ENCODE results near the gene FGD3. TPM values are rescaled to one million over a fixed set of nuclear protein-coding genes. Genes with fewer than 3 reads are reported as not detected.

Gene FGD3
- total and polyA plus RNA-seq, 2 of the 8 experiments (the other 6 are each of a cell fraction or from before 2014, with no cell fraction given), result 1.4 to 1.9 TPM

DNA sequence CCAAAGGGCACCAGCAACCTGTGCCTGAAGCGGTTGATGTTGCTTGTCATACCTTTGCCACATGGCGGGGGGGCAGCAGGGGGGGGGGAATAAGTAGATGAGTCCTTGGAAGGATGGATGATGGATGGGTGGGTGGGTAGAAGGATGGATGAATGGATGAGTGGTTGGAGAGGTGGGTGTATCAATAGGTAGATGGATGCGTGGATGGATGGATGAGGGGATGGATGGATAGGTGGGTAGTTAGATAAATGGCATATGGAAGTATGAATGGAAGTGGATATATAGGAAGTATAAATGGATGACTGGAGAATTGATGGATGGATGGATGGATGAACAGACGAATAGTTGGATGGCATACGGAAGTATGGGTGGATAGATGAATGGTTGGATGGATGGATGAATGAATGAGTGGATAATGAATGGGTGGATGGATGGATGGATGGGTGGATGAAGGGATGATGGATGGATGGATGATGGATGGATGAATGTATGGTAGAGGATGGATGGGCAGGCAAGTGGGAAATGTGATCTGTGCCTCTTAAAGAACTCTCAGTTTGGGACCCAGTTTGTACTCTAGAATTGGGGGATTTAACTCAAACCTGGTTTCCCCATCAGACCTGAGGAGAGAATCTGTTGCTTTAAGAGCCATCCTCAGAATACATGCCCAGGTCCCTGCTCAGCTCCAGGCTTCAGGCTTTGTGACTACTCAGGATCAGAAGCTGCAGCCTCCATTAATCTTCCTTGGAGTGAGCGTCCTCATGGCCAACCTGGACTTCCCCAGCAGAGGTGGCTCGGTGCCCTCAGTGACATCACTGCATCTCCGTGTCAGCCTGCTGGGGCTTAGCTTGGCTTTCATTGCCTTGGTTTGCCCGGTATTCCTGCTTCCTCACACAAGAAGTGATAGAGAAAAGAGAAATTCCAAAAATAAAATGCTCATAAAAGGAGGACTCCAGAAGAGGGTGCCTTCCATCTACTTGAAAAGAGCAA, 83.6 kb downstream of the FGD3 start:
- H2BK120ac ChIP-seq (replicated peaks; ENCODE audit: low read depth, low read length), result no peak overlapping the region
- H3K14ac ChIP-seq (ENCODE audit: insufficient read length), result no peak overlapping the region
- H4K91ac ChIP-seq (replicated peaks; ENCODE audit: insufficient read length, low read length), result no peak overlapping the region
- peaks cover 5% of the 10 kb centered on the region; the same call in 1 of the 2 replicates for H3K23me2 ChIP-seq (ENCODE audit: low read depth, low read length)
- DNase-seq (ENCODE audit: low read depth in 1 of 2, low spot score in 2 of 2), result no peak
- FAIRE-seq, result no peak
- no peaks in the 10 kb centered on the region for H3K9me3 ChIP-seq (ENCODE audit: insufficient read depth in 2 of 2, low read depth in 1 of 2, low read length in 1 of 2)
- no peaks in the 10 kb centered on the region for H3K27me3 ChIP-seq (replicated peaks in 1 of 4; ENCODE audit: control insufficient read depth in 3 of 4, extremely low read depth in 1 of 4, insufficient read depth in 3 of 4, low read length in 3 of 4)
- H3K18ac ChIP-seq (ENCODE audit: extremely low read depth, low read length), result no peak overlapping the region
- no peak overlapping the region for H2AK5ac ChIP-seq (ENCODE audit: low read depth, low read length)
- H2AFZ ChIP-seq (ENCODE audit: low read length), result no peak overlapping the region
- no peak overlapping the region for H3K4me3 ChIP-seq (ENCODE audit: extremely low read depth in 1 of 4, insufficient read depth in 2 of 4, low read depth in 3 of 4, low read length in 4 of 4)
- H2BK20ac ChIP-seq (ENCODE audit: low read length), result no peak overlapping the region
- 90 to 100% methylated on average over 3 to 9 of the region's 9 CpGs for WGBS, 2 experiments (ENCODE audit: extremely low coverage in 1 of 2, insufficient coverage in 1 of 2, insufficient read length in 1 of 2, insufficient replicate concordance in 2 of 2, low coverage in 1 of 2, low lambda C conversion rate in 2 of 2, missing lambda C conversion rate in 1 of 2)
- ChIA-PET CTCF (ENCODE audit: partially characterized antibody) (interaction anchor here (0.9 to 1.3 kb wide), 4 partner anchors 10 to 78 kb away, joined by 3 to 5 read pairs (median 4); no protein-coding TSS in a partner anchor), POLR2A (ENCODE audit: partially characterized antibody) (no interaction called here)
- no peak overlapping the region for H4K5ac ChIP-seq (ENCODE audit: insufficient read length, low read depth, low read length)
- peaks cover 0 to 3% of the 10 kb centered on the region in 2 experiments for H4K20me1 ChIP-seq (replicated peaks in 1 of 2; ENCODE audit: control insufficient read depth in 1 of 2, insufficient read depth in 2 of 2, low read length in 2 of 2)
- peak overlapping the region; percentile 53 for H3K56ac ChIP-seq (replicated peaks; ENCODE audit: insufficient read length, low read depth, low read length)
- H3K79me2 ChIP-seq (ENCODE audit: control insufficient read depth in 1 of 2, insufficient read depth in 2 of 2, low read length in 2 of 2), result no peaks in the 10 kb centered on the region
- no peak overlapping the region for H4K8ac ChIP-seq (ENCODE audit: extremely low read depth, insufficient read depth, low read length)
- no peak overlapping the region for H2BK15ac ChIP-seq (ENCODE audit: low read length)
- H3K4me1 ChIP-seq (replicated peaks in 1 of 4; ENCODE audit: control insufficient read depth in 3 of 4, insufficient read depth in 4 of 4, low read length in 3 of 4), result no peaks in the 10 kb centered on the region; a peak in 1 of 7 replicates
- H3K27ac ChIP-seq (ENCODE audit: low read depth, low read length), result no peak overlapping the region
- no peak overlapping the region for H2BK12ac ChIP-seq (ENCODE audit: low read depth, low read length)
- no peak overlapping the region for H3K9ac ChIP-seq (replicated peaks in 1 of 4; ENCODE audit: extremely low read depth in 1 of 4, low read depth in 3 of 4, low read length in 3 of 4)
- H3K4ac ChIP-seq (replicated peaks; ENCODE audit: insufficient read length, low read depth, low read length), result no peak overlapping the region
- H3K36me3 ChIP-seq (ENCODE audit: control insufficient read depth in 2 of 4, insufficient read depth in 4 of 4, low read length in 3 of 4), result no peaks in the 10 kb centered on the region
- H3K4me2 ChIP-seq (ENCODE audit: insufficient read depth in 1 of 2, low read depth in 2 of 2, low read length in 2 of 2), result no peak overlapping the region
- no peak overlapping the region for H2BK5ac ChIP-seq (ENCODE audit: low read depth, low read length)
- H3K23ac ChIP-seq (ENCODE audit: insufficient read length), result no peak overlapping the region
- no peaks in the 10 kb centered on the region for H3K79me1 ChIP-seq (ENCODE audit: low read depth, low read length)
- no peak for TF ChIP-seq RXRA (IDR thresholded peaks at IDR 0.05; ENCODE audit: insufficient read depth, low read depth, low read length)
- TF ChIP-seq NANOG (IDR thresholded peaks at IDR 0.05; ENCODE audit: insufficient read depth, low read depth, low read length, poor library complexity, severe bottlenecking), result no peak
- no peak for TF ChIP-seq E2F6 (IDR thresholded peaks at IDR 0.05)
- TF ChIP-seq RBBP5 (IDR thresholded peaks at IDR 0.05; ENCODE audit: borderline replicate concordance, low read depth, low read length), result no peak
- TF ChIP-seq KDM4A (IDR thresholded peaks at IDR 0.05; ENCODE audit: low read depth, low read length, severe bottlenecking), result no peak
- no peak for TF ChIP-seq TEAD4 (IDR thresholded peaks at IDR 0.05; ENCODE audit: low read depth, low read length)
- TF ChIP-seq BRCA1 (IDR thresholded peaks at IDR 0.05; ENCODE audit: low read depth, low read length), result no peak
- TF ChIP-seq CTBP2 (IDR thresholded peaks at IDR 0.05; ENCODE audit: borderline replicate concordance, insufficient read depth, insufficient read length, low read length), result no peak
- TF ChIP-seq SIX5 (IDR thresholded peaks at IDR 0.05; ENCODE audit: low read depth, low read length), result no peak
- no peak for TF ChIP-seq SP4 (IDR thresholded peaks at IDR 0.05; ENCODE audit: low read length)
- TF ChIP-seq YY1 (IDR thresholded peaks at IDR 0.05; ENCODE audit: low read depth, low read length), result no peak

Measured in H1 (cell line).